Activated CD8-positive, alpha-beta memory T cell treated with anti-CD3 and anti-CD28 coated beads, Interleukin-2, amount 10 ng/mL, durations not matched to agents 7 days and 5 days (primary cell): ENCODE data around the gene CCDC136. TPM values are rescaled to one million over a fixed set of nuclear protein-coding genes. Genes with fewer than 3 reads are reported as not detected.
A peak's percentile ranks its signal among the peaks of the same experiment; 100 is the strongest.

ENCODE experiments used
- ATAC-seq: fragments of 150-1000 bp; cut with Tn5 transposase; one replicate; pipeline ENCODE4 v1.10.0; 2021; ENCODE audit warnings: moderate library complexity
- CTCF ChIA-PET: fragments of 350-600 bp; sonication (Branson Sonifier 250); formaldehyde crosslinking; loops from one replicate; lab custom pipeline; 2021; ENCODE audit warnings: antibody characterized with exemption; lab: Charles Lee
- DNase-seq: peaks from one replicate; pipeline ENCODE4 v3.0.0-alpha.2; 2020
- H3K27ac Mint-ChIP-seq: one replicate; pipeline ENCODE4 v1.8.0; 2021; ENCODE audit warnings: mild to moderate bottlenecking, mixed read lengths
- H3K27me3 Mint-ChIP-seq: one replicate; pipeline ENCODE4 v1.8.0; 2021; ENCODE audit warnings: mixed read lengths
- H3K36me3 Mint-ChIP-seq: one replicate; pipeline ENCODE4 v1.8.0; 2021; ENCODE audit warnings: mild to moderate bottlenecking, mixed read lengths
- H3K4me1 Mint-ChIP-seq: one replicate; pipeline ENCODE4 v1.8.0; 2021; ENCODE audit warnings: mixed read lengths
- H3K4me3 Mint-ChIP-seq: one replicate; pipeline ENCODE4 v1.8.0; 2021; ENCODE audit warnings: mild to moderate bottlenecking, moderate library complexity, mixed read lengths
- H3K9me3 Mint-ChIP-seq: one replicate; pipeline ENCODE4 v1.8.0; 2022; ENCODE audit warnings: low read depth, mixed read lengths
- total RNA-seq, 2 experiments: library from RNA; stranded (reverse); gene quantifications; one replicate each; pipeline ENCODE4 v1.2.3, GENCODE V29; 2021

CCDC136 gene
- total RNA-seq, 2 experiments from 2014 or later: 4.4 to 5.8 TPM

- H3K9me3 Mint-ChIP-seq: no peaks in the 10 kb centered on the region
- no peaks in the 10 kb centered on the region for H3K27me3 Mint-ChIP-seq
- H3K27ac Mint-ChIP-seq: no peak overlapping the region
- CTCF ChIA-PET: interaction anchor here (0.7 to 6.0 kb wide), 14 partner anchors 9 to 253 kb away, joined by 3 to 57 read pairs (median 4); partner anchors contain the start of gene ATP6V1F
- DNase-seq (peak; percentile 67), ATAC-seq (peak; percentile 73)
- no peak overlapping the region for H3K4me3 Mint-ChIP-seq
- peaks cover 2% of the 10 kb centered on the region for H3K4me1 Mint-ChIP-seq
- no peaks in the 10 kb centered on the region for H3K36me3 Mint-ChIP-seq
Observed at GRCh38 chr7:128841921-128842673, 50.3 kb downstream of the CCDC136 start.

GRCh38 chr7:128842674-128843641 lies 51.2 kb downstream of the CCDC136 start:
- H3K4me3 Mint-ChIP-seq: no peak overlapping the region
- peaks cover 2% of the 10 kb centered on the region for H3K4me1 Mint-ChIP-seq
- CTCF ChIA-PET: interaction anchor here (0.7 to 6.0 kb wide), 13 partner anchors 8 to 253 kb away, joined by 3 to 57 read pairs (median 4); partner anchors contain the start of gene ATP6V1F
- no peaks in the 10 kb centered on the region for H3K9me3 Mint-ChIP-seq
- DNase-seq: no peak
- ATAC-seq: no peak
- H3K36me3 Mint-ChIP-seq: no peaks in the 10 kb centered on the region
- no peak overlapping the region for H3K27ac Mint-ChIP-seq
- H3K27me3 Mint-ChIP-seq: no peaks in the 10 kb centered on the region

- CTCF ChIA-PET: interaction anchor here (6.0 kb wide), 1 partner anchor 38 kb away, joined by 57 read pairs; no protein-coding TSS in a partner anchor
Observed at GRCh38 chr7:128843938-128844621, 52.3 kb downstream of the CCDC136 start.

GRCh38 chr7:128844777-128845311 lies 53.1 kb downstream of the CCDC136 start:
- CTCF ChIA-PET: interaction anchor here (6.0 kb wide), 1 partner anchor 37 kb away, joined by 57 read pairs; no protein-coding TSS in a partner anchor
- Mint-ChIP-seq H3K9me3 (no peaks in the 10 kb centered on the region), H3K36me3 (no peaks in the 10 kb centered on the region), H3K4me1 (peaks cover 2% of the 10 kb centered on the region), H3K27ac (no peak overlapping the region), H3K27me3 (no peaks in the 10 kb centered on the region), H3K4me3 (no peak overlapping the region)
- DNase-seq (no peak), ATAC-seq (no peak)

More at GRCh38 chr7:128843938-128844621, 52.3 kb downstream of the CCDC136 start:
- Mint-ChIP-seq H3K27me3 (no peaks in the 10 kb centered on the region), H3K9me3 (no peaks in the 10 kb centered on the region), H3K4me3 (no peak overlapping the region), H3K36me3 (no peaks in the 10 kb centered on the region), H3K4me1 (peaks cover 2% of the 10 kb centered on the region), H3K27ac (no peak overlapping the region)
- ATAC-seq (no peak), DNase-seq (no peak)

GRCh38 chr7:128845475-128845874 lies 53.7 kb downstream of the CCDC136 start:
- ATAC-seq: no peak
- Mint-ChIP-seq H3K9me3 (no peaks in the 10 kb centered on the region), H3K27ac (no peak overlapping the region), H3K36me3 (no peaks in the 10 kb centered on the region), H3K4me3 (no peak overlapping the region), H3K4me1 (peaks cover 2% of the 10 kb centered on the region), H3K27me3 (no peaks in the 10 kb centered on the region)
- DNase-seq: no peak
- CTCF ChIA-PET: no interaction called here

- Mint-ChIP-seq H3K36me3 (no peaks in the 10 kb centered on the region), H3K27me3 (no peaks in the 10 kb centered on the region), H3K4me3 (no peak overlapping the region), H3K27ac (no peak overlapping the region), H3K9me3 (no peaks in the 10 kb centered on the region), H3K4me1 (peaks cover 2% of the 10 kb centered on the region)
- DNase-seq (no peak), ATAC-seq (no peak)
- CTCF ChIA-PET: no interaction called here
Observed at GRCh38 chr7:128845987-128846386, 54.2 kb downstream of the CCDC136 start.

GRCh38 chr7:128846781-128847444 lies 55.1 kb downstream of the CCDC136 start:
- Mint-ChIP-seq H3K36me3 (no peaks in the 10 kb centered on the region), H3K4me3 (no peak overlapping the region), H3K4me1 (peaks cover 2% of the 10 kb centered on the region), H3K27me3 (no peaks in the 10 kb centered on the region), H3K27ac (no peak overlapping the region), H3K9me3 (no peaks in the 10 kb centered on the region)
- CTCF ChIA-PET: no interaction called here
- ATAC-seq: no peak
- no peak for DNase-seq

- H3K9me3 Mint-ChIP-seq: no peaks in the 10 kb centered on the region
- no peaks in the 10 kb centered on the region for H3K4me1 Mint-ChIP-seq
- CTCF ChIA-PET: no interaction called here
- no peaks in the 10 kb centered on the region for H3K36me3 Mint-ChIP-seq
- no peak for ATAC-seq
- no peak for DNase-seq
- no peak overlapping the region for H3K27ac Mint-ChIP-seq
- no peak overlapping the region for H3K4me3 Mint-ChIP-seq
- H3K27me3 Mint-ChIP-seq: no peaks in the 10 kb centered on the region
Observed at GRCh38 chr7:128847721-128848211, 56.0 kb downstream of the CCDC136 start.

GRCh38 chr7:128848289-128849155 lies 56.8 kb downstream of the CCDC136 start:
- Mint-ChIP-seq H3K9me3 (no peaks in the 10 kb centered on the region), H3K27ac (no peak overlapping the region), H3K27me3 (no peaks in the 10 kb centered on the region), H3K4me3 (no peak overlapping the region), H3K36me3 (no peaks in the 10 kb centered on the region), H3K4me1 (no peaks in the 10 kb centered on the region)
- ATAC-seq: no peak
- no peak for DNase-seq
- CTCF ChIA-PET: no interaction called here

- Mint-ChIP-seq H3K9me3 (no peaks in the 10 kb centered on the region), H3K36me3 (no peaks in the 10 kb centered on the region), H3K4me3 (no peak overlapping the region), H3K27ac (no peak overlapping the region), H3K27me3 (no peaks in the 10 kb centered on the region), H3K4me1 (no peaks in the 10 kb centered on the region)
- CTCF ChIA-PET: no interaction called here
- no peak for DNase-seq
- ATAC-seq: no peak
Observed at GRCh38 chr7:128849156-128849515, 57.4 kb downstream of the CCDC136 start.

GRCh38 chr7:128849804-128850490 lies 58.2 kb downstream of the CCDC136 start:
- Mint-ChIP-seq H3K4me1 (no peaks in the 10 kb centered on the region), H3K4me3 (no peak overlapping the region), H3K27ac (no peak overlapping the region), H3K9me3 (no peaks in the 10 kb centered on the region), H3K36me3 (no peaks in the 10 kb centered on the region), H3K27me3 (no peaks in the 10 kb centered on the region)
- CTCF ChIA-PET: interaction anchor here (0.8 kb wide), 1 partner anchor 33 kb away, joined by 3 read pairs; no protein-coding TSS in a partner anchor
- DNase-seq: no peak
- no peak for ATAC-seq
